B cell (primary cell): Measurements from ENCODE around the gene CD40.

Experiments used
- EZH2 ChIP-seq: IDR thresholded peaks from 2 replicates; pipeline ENCODE4 v1.6.1; 2012; ENCODE audit warnings: borderline replicate concordance, low read depth, mild to moderate bottlenecking, moderate library complexity, low read length; ENCODE audit not compliant: insufficient read depth, poor library complexity, severe bottlenecking
- TF ChIP-seq, protein P1 (sequence below): fragments of 200-600 bp; IDR thresholded peaks from one replicate; pipeline ENCODE4 v1.8.0; 2022; ENCODE audit warnings: antibody characterized with exemption, mild to moderate bottlenecking

GRCh38 chr20:46121184-46121930 is 3.2 kb downstream of the CD40 start:
- TF ChIP-seq, protein P1, sequence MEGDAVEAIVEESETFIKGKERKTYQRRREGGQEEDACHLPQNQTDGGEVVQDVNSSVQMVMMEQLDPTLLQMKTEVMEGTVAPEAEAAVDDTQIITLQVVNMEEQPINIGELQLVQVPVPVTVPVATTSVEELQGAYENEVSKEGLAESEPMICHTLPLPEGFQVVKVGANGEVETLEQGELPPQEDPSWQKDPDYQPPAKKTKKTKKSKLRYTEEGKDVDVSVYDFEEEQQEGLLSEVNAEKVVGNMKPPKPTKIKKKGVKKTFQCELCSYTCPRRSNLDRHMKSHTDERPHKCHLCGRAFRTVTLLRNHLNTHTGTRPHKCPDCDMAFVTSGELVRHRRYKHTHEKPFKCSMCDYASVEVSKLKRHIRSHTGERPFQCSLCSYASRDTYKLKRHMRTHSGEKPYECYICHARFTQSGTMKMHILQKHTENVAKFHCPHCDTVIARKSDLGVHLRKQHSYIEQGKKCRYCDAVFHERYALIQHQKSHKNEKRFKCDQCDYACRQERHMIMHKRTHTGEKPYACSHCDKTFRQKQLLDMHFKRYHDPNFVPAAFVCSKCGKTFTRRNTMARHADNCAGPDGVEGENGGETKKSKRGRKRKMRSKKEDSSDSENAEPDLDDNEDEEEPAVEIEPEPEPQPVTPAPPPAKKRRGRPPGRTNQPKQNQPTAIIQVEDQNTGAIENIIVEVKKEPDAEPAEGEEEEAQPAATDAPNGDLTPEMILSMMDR, result no peak
- TF ChIP-seq EZH2, result no peak
